Glutamatergic neuron (in vitro differentiated cells): ENCODE data around the gene GCDH. TPM values are rescaled to one million over a fixed set of nuclear protein-coding genes. Genes with fewer than 3 reads are reported as not detected.
"Not testable (repeated sequence)": the region's sequence is repeated elsewhere in the genome, so short reads cannot be mapped to it uniquely, and the experiment has no call there.

ENCODE experiments used
- DNase-seq: peaks from one replicate; pipeline ENCODE4 v3.0.0; 2022
- H3K27ac Mint-ChIP-seq: one replicate; pipeline ENCODE4 v1.8.0; 2020; ENCODE audit warnings: mild to moderate bottlenecking, mixed read lengths, inconsistent platforms; ENCODE audit not compliant: unreplicated experiment
- H3K27me3 Mint-ChIP-seq: one replicate; pipeline ENCODE4 v1.8.0; 2020; ENCODE audit warnings: mild to moderate bottlenecking, moderate library complexity, mixed read lengths, inconsistent platforms; ENCODE audit not compliant: unreplicated experiment
- H3K36me3 Mint-ChIP-seq: one replicate; pipeline ENCODE4 v1.8.0; 2020; ENCODE audit warnings: mild to moderate bottlenecking, mixed read lengths, inconsistent platforms; ENCODE audit not compliant: unreplicated experiment
- H3K4me1 Mint-ChIP-seq: one replicate; pipeline ENCODE4 v1.8.0; 2020; ENCODE audit warnings: mild to moderate bottlenecking, low read depth, mixed read lengths, inconsistent platforms; ENCODE audit not compliant: unreplicated experiment
- H3K4me3 Mint-ChIP-seq: one replicate; pipeline ENCODE4 v1.8.0; 2020; ENCODE audit warnings: mild to moderate bottlenecking, mixed read lengths, inconsistent platforms; ENCODE audit not compliant: unreplicated experiment
- H3K9me3 Mint-ChIP-seq: one replicate; pipeline ENCODE4 v1.8.0; 2020; ENCODE audit warnings: mild to moderate bottlenecking, moderate library complexity, mixed read lengths, inconsistent platforms; ENCODE audit not compliant: unreplicated experiment
- total RNA-seq: library from RNA; stranded (reverse); fragmentation: NEBNext Ultra II Directional; extraction: Animal tissue kit (Norgen Biotek cat#: 25700); gene quantifications from one replicate; pipeline ENCODE4 v1.2.1, GENCODE V29; 2021; ENCODE audit not compliant: unreplicated experiment
- TF ChIP-seq, protein P1 (sequence below): fragments of 200-600 bp; sonication (generic); IDR thresholded peaks from one replicate; pipeline ENCODE4 v1.5.0; 2021; ENCODE audit not compliant: partially characterized antibody, unreplicated experiment

Gene GCDH
- total RNA-seq, 1 donor from 2014 or later = 34.2 TPM

DNA sequence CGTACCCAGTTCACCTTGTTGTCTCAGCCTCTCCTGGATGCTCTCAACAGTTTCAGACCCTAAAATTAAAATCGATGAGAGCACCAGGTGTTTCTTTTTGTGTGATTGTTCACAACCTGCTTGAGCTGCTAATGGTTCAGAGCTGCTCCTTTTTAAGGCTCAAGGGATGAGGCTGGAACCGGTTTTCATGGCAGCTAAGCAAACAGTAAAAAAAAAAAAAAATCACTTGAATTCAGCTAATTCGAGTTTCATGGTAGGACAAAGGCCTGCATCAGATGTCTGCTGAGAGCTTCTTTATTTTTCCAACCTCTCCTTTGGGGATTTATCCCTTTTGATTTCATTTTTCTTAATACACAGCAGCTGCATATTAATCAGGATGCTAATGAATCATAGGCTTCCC, 21.6 kb downstream of the GCDH start:
- TF ChIP-seq, protein P1, sequence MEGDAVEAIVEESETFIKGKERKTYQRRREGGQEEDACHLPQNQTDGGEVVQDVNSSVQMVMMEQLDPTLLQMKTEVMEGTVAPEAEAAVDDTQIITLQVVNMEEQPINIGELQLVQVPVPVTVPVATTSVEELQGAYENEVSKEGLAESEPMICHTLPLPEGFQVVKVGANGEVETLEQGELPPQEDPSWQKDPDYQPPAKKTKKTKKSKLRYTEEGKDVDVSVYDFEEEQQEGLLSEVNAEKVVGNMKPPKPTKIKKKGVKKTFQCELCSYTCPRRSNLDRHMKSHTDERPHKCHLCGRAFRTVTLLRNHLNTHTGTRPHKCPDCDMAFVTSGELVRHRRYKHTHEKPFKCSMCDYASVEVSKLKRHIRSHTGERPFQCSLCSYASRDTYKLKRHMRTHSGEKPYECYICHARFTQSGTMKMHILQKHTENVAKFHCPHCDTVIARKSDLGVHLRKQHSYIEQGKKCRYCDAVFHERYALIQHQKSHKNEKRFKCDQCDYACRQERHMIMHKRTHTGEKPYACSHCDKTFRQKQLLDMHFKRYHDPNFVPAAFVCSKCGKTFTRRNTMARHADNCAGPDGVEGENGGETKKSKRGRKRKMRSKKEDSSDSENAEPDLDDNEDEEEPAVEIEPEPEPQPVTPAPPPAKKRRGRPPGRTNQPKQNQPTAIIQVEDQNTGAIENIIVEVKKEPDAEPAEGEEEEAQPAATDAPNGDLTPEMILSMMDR = no peak
- peak overlapping the region; percentile 87 for H3K27ac Mint-ChIP-seq
- H3K4me3 Mint-ChIP-seq = peak overlapping the region; percentile 70

DNA sequence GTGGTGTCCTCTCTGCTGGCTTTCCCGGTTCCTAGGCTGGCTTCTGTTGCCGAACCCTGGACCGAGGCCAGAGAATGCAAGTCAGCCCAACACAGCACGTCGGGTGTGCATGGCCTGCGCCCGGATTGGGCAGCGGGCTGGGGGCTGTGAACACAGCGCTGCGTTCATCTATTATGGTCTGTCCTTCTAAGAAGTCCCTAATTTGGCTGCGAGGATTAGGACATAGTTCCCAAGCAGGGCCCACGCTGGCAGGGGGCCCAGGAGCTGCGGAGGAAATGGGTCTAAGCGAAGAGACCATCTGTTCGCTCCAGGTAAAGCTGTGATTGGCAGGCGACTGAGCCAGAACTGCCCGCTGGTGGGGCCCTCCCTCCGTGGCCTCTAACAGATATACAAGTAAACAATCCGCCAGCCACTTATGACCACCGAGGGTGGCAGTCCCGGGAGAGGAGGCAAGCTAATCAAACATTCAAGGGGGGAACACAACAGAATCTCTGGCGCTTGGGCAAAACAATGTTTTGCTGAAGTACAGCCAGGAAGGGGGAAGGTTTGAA, 22.1 kb downstream of the GCDH start:
- H3K36me3 Mint-ChIP-seq = no peaks in the 10 kb centered on the region
- TF ChIP-seq, protein P1 = no peak
- peaks cover 3% of the 10 kb centered on the region for H3K27me3 Mint-ChIP-seq
- H3K4me1 Mint-ChIP-seq = peaks cover 27% of the 10 kb centered on the region
- H3K4me3 Mint-ChIP-seq = peak overlapping the region; percentile 70
- H3K9me3 Mint-ChIP-seq = peaks cover 9% of the 10 kb centered on the region
- H3K27ac Mint-ChIP-seq = peak overlapping the region; percentile 87
- peak; percentile 57 for DNase-seq

More for the DNA sequence above, 21.6 kb downstream of the GCDH start:
- DNase-seq = no peak
- Mint-ChIP-seq H3K27me3 (peaks cover 3% of the 10 kb centered on the region), H3K9me3 (peaks cover 7% of the 10 kb centered on the region), H3K4me1 (peaks cover 27% of the 10 kb centered on the region), H3K36me3 (no peaks in the 10 kb centered on the region)

DNA sequence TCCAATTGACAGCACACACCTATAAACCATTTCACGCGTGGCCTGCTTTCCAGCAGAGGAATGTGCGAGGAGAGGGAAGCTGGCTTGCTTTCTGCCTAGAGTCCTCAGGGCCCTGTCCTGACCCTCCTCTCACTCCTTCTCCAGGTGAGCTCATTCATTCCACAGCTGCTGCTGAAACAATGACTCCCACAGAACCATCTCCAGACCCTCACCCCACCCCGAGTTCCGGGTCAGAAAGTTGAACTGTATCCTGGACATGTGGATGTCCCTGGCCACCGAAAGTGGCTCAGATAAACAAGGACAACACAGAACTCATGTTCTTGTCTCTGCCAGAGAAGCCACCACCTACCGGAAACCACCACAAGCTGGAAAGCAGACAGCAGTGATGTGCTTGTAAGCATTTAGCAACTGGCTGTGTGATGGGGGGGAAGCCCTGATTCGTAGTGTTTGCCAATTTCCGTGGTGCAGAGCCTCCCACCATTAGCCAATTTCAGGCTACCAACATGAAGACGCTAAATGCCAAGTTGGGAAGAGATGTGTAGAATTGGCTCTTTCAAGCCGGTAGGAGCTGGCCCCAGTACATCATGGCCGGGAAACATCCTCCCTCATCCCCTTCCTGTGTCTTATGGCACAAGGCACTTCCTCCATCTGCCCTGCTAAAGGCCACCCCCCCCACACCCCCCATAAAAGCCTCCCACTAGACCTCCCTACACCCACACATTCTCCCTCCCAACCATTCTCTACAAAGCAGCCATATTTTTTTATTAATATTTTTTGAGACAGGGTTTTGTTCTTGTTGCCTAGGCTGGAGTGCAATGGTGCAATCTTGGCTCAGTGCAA, 23.1 kb downstream of the GCDH start:
- Mint-ChIP-seq H3K4me1 (peaks cover 23% of the 10 kb centered on the region), H3K27me3 (peaks cover 3% of the 10 kb centered on the region), H3K27ac (peak overlapping the region; percentile 87), H3K9me3 (peaks cover 4% of the 10 kb centered on the region), H3K4me3 (peak overlapping the region; percentile 70), H3K36me3 (no peaks in the 10 kb centered on the region)
- DNase-seq = no peak
- TF ChIP-seq, protein P1 = no peak

DNA sequence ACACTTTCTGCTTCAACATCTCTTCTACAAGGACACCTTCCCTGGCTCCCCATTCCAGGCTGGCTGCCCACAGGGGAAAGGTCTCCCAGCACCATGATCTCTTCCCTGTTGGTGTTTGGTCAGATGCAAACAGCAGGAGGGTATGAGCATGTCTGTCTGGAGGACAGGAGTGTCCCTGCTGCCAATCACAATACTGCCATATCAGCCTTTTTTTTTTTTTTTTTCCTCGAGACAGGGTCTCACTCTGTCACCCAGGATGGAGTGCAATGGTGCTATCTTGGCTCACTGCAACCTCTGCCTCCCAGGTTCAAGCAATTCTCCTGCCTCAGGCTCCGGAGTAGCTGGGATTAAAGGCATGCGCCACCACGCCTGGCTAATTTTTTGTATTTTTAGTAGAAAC, 24.9 kb downstream of the GCDH start:
- H3K4me3 Mint-ChIP-seq = peak overlapping the region; percentile 46
- H3K27me3 Mint-ChIP-seq, H3K36me3 Mint-ChIP-seq, H3K9me3 Mint-ChIP-seq, H3K27ac Mint-ChIP-seq, DNase-seq: not testable (repeated sequence)
- H3K4me1 Mint-ChIP-seq = peaks cover 23% of the 10 kb centered on the region

DNA sequence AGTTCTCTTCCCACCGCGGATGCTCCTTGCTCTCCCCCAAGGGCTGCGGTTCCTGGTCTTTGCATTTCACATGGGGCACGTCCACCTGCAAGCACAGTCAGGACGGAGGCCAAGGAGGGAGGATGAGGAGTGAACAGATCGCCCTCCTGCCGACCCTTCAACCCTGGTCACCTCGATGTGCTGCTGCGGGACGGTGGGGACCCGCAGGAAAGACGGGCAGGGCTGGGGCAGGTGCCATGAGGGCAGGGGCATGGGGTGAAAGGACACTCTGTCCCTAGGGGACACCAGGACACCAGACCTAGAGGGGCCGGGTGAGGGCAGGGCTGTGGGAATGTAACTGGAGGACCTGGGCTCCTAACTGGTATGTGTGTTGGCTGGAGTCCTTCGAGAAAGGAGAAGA, 27.3 kb downstream of the GCDH start:
- no peak overlapping the region for H3K27ac Mint-ChIP-seq
- H3K4me3 Mint-ChIP-seq = peak overlapping the region; percentile 14

More for the DNA sequence above, 27.3 kb downstream of the GCDH start:
- Mint-ChIP-seq H3K9me3 (peaks cover 15% of the 10 kb centered on the region), H3K4me1 (peaks cover 9% of the 10 kb centered on the region), H3K36me3 (peaks cover 6% of the 10 kb centered on the region), H3K27me3 (peaks cover 6% of the 10 kb centered on the region)
- TF ChIP-seq, protein P1 = no peak
- DNase-seq = no peak
